HUES64 (cell line): ENCODE results near the gene IL1RAPL1.

Source experiments
- H3K27ac ChIP-seq: 2 replicates; pipeline ENCODE4 v1.7.0; 2013; ENCODE audit warnings: low read depth, low read length, inconsistent platforms
- H3K27me3 ChIP-seq: 2 replicates; pipeline ENCODE4 v1.6.1; 2013; ENCODE audit warnings: mild to moderate bottlenecking, low read length; ENCODE audit not compliant: insufficient read depth
- H3K36me3 ChIP-seq: 2 replicates; pipeline ENCODE4 v1.6.1; 2013; ENCODE audit warnings: mild to moderate bottlenecking, low read length; ENCODE audit not compliant: insufficient read depth
- H3K4me1 ChIP-seq: 2 replicates; pipeline ENCODE4 v1.6.1; 2013; ENCODE audit warnings: mild to moderate bottlenecking, low read length, moderate library complexity; ENCODE audit not compliant: insufficient read depth
- H3K4me3 ChIP-seq: 2 replicates; pipeline ENCODE4 v1.5.1; 2013; ENCODE audit warnings: mild to moderate bottlenecking, low read length, moderate library complexity
- H3K9ac ChIP-seq: 2 replicates; pipeline ENCODE4 v1.6.1; 2013; ENCODE audit warnings: mild to moderate bottlenecking, low read depth, low read length
- H3K9me3 ChIP-seq: 2 replicates; pipeline ENCODE4 v1.6.1; 2013; ENCODE audit warnings: low read depth, low read length; ENCODE audit not compliant: insufficient read depth
- WGBS: fragments of 150-250, 120-280 bp; methylation state at CpG from one replicate; pipeline ENCODE4 v1.1.7; 2013; ENCODE audit warnings: missing lambda C conversion rate; 5-methylcytosine and 5-hydroxymethylcytosine counted together

The IL1RAPL1 gene

GRCh38 chrX:29254515-29254914 is 667.3 kb downstream of the IL1RAPL1 start:
- WGBS: no CpG with 5 or more reads among the region's 1 CpG
- Histone ChIP-seq H3K4me1 (no peaks in the 10 kb centered on the region), H3K4me3 (no peak overlapping the region), H3K9ac (no peak overlapping the region), H3K9me3 (no peaks in the 10 kb centered on the region), H3K27ac (no peak overlapping the region), H3K36me3 (no peaks in the 10 kb centered on the region), H3K27me3 (no peaks in the 10 kb centered on the region)

GRCh38 chrX:29257521-29257920 is 670.3 kb downstream of the IL1RAPL1 start:
- Histone ChIP-seq H3K27ac (no peak overlapping the region), H3K4me1 (no peaks in the 10 kb centered on the region), H3K36me3 (no peaks in the 10 kb centered on the region), H3K9me3 (no peaks in the 10 kb centered on the region), H3K27me3 (no peaks in the 10 kb centered on the region), H3K4me3 (no peak overlapping the region), H3K9ac (no peak overlapping the region)
- WGBS: 100% methylated on average over 1 of the region's 3 CpGs

DNA sequence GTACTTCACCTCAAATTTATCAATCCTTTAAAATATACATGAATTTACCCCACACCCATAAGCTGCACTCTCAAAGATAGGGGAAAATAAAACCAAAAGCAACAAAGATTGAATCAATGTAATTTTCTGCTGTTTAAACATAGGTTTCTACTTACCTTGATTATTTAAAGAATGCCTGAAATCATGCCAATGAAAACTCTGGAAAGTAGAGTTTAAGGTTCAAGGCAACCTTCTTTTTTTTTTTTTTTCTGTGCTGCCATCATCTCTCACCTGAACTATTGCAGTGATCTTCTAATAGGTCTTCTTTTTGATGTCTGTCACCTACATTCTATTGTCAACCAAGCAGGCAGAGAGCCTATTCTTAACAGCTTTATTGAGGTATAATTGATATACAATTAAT is 682.1 kb downstream of the IL1RAPL1 start:
- Histone ChIP-seq H3K9ac (no peak overlapping the region), H3K4me1 (no peaks in the 10 kb centered on the region), H3K36me3 (no peaks in the 10 kb centered on the region), H3K9me3 (no peaks in the 10 kb centered on the region), H3K27ac (no peak overlapping the region), H3K4me3 (no peak overlapping the region), H3K27me3 (no peaks in the 10 kb centered on the region)

- no peaks in the 10 kb centered on the region for H3K36me3 ChIP-seq
- WGBS: 96% methylated on average over 3 of the region's 3 CpGs
- H3K9me3 ChIP-seq: no peaks in the 10 kb centered on the region
- no peaks in the 10 kb centered on the region for H3K27me3 ChIP-seq
- no peak overlapping the region for H3K27ac ChIP-seq
- no peaks in the 10 kb centered on the region for H3K4me1 ChIP-seq
- H3K4me3 ChIP-seq: no peak overlapping the region
- no peak overlapping the region for H3K9ac ChIP-seq
These were observed 687.3 kb downstream of the IL1RAPL1 start for GRCh38 chrX:29274517-29274916.

GRCh38 chrX:29275928-29276327 is 688.7 kb downstream of the IL1RAPL1 start:
- Histone ChIP-seq H3K27me3 (no peaks in the 10 kb centered on the region), H3K4me3 (no peak overlapping the region), H3K9me3 (no peaks in the 10 kb centered on the region), H3K27ac (no peak overlapping the region), H3K9ac (no peak overlapping the region), H3K36me3 (no peaks in the 10 kb centered on the region), H3K4me1 (no peaks in the 10 kb centered on the region)

GRCh38 chrX:29281078-29281742 is 694.0 kb downstream of the IL1RAPL1 start:
- WGBS: 91% methylated on average over 2 of the region's 2 CpGs
- Histone ChIP-seq H3K27me3 (no peaks in the 10 kb centered on the region), H3K4me3 (no peak overlapping the region), H3K4me1 (no peaks in the 10 kb centered on the region), H3K9ac (no peak overlapping the region), H3K27ac (no peak overlapping the region), H3K36me3 (no peaks in the 10 kb centered on the region), H3K9me3 (no peaks in the 10 kb centered on the region)

DNA sequence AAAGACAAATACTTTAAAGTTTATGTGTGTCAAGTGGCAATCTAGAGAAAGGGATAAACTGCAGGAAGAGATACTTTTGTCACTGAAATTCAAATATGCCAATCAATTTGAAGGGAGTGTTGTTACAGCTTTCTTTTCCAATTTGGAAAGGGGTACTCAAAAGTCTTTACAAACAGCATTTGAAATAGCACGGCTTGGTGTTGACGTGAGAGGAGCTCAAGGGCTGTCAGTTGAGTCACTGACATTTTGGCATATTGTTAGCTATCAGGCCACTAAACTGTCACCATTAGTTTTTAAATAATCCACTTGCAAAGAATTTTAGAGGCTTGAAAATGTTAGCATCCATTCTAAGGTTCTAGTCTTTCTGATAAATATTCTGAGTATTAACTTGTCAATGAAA is 698.4 kb downstream of the IL1RAPL1 start:
- no peak overlapping the region for H3K4me3 ChIP-seq
- H3K9me3 ChIP-seq: no peaks in the 10 kb centered on the region
- 83% methylated on average over 2 of the region's 2 CpGs for WGBS
- H3K36me3 ChIP-seq: no peaks in the 10 kb centered on the region
- H3K27ac ChIP-seq: no peak overlapping the region
- H3K27me3 ChIP-seq: no peaks in the 10 kb centered on the region
- H3K4me1 ChIP-seq: no peaks in the 10 kb centered on the region
- no peak overlapping the region for H3K9ac ChIP-seq

GRCh38 chrX:29295987-29296680 is 708.9 kb downstream of the IL1RAPL1 start:
- WGBS: 95% methylated on average over 1 of the region's 1 CpG
- peaks cover 8% of the 10 kb centered on the region for H3K4me1 ChIP-seq
- no peak overlapping the region for H3K4me3 ChIP-seq
- no peaks in the 10 kb centered on the region for H3K9me3 ChIP-seq
- no peaks in the 10 kb centered on the region for H3K27me3 ChIP-seq
- no peak overlapping the region; the same call in 1 of the 2 replicates for H3K27ac ChIP-seq
- H3K36me3 ChIP-seq: no peaks in the 10 kb centered on the region
- no peak overlapping the region for H3K9ac ChIP-seq

GRCh38 chrX:29297171-29297800 is 710.0 kb downstream of the IL1RAPL1 start:
- Histone ChIP-seq H3K36me3 (no peaks in the 10 kb centered on the region), H3K4me3 (no peak overlapping the region), H3K9ac (no peak overlapping the region), H3K27ac (peak overlapping the region; percentile 76; the same call in 1 of the 2 replicates), H3K9me3 (no peaks in the 10 kb centered on the region), H3K27me3 (no peaks in the 10 kb centered on the region), H3K4me1 (peaks cover 8% of the 10 kb centered on the region)
- 14% methylated on average over 2 of the region's 4 CpGs for WGBS

DNA sequence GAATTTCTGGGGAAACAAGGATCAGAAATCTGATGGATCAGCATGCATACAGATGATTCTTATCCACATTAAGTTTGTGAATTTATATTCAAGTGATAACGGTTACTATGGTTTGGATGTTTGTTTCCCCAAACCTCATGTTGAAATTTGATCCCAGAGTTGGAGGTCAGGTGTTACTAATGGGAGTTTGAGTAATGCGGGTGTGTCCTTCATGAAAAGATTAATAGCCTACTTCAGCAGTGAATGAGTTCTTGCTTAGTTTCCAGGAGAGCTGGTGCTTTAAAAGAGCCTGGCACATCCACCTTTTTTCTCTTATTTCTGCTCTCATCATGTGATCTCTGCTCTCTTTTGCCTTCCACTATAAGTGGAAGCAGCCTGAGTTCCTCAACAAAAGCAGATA is 712.4 kb downstream of the IL1RAPL1 start:
- Histone ChIP-seq H3K9me3 (no peaks in the 10 kb centered on the region), H3K27ac (no peak overlapping the region), H3K4me1 (peaks cover 8% of the 10 kb centered on the region), H3K9ac (no peak overlapping the region), H3K36me3 (no peaks in the 10 kb centered on the region), H3K4me3 (no peak overlapping the region), H3K27me3 (no peaks in the 10 kb centered on the region)
- 82% methylated on average over 2 of the region's 2 CpGs for WGBS

DNA sequence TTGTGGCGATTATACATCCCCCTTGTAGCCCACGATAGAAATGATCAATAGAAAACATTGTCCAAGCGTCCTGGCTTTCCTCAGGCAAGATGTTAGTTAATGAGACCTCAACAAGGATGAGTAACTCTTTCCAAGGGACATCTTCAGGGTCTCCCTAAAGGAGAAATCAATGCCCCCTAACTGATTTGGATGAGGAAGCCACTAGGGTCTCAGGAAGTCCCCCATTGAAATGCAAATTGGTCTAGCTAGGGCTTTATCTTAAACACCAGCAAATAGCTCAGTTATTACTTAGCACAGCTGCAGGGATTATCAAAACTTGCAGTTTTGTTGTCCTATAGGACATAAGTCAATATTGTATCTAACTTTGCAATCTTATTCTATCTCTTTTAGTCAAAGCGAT is 721.5 kb downstream of the IL1RAPL1 start:
- 13% methylated on average over 3 of the region's 4 CpGs for WGBS
- H3K4me1 ChIP-seq: peaks cover 20% of the 10 kb centered on the region

More for the DNA sequence above, 721.5 kb downstream of the IL1RAPL1 start:
- H3K36me3 ChIP-seq: no peaks in the 10 kb centered on the region
- no peak overlapping the region for H3K9ac ChIP-seq
- no peaks in the 10 kb centered on the region for H3K9me3 ChIP-seq
- peaks cover 3% of the 10 kb centered on the region; the same call in 1 of the 2 replicates for H3K27me3 ChIP-seq
- peak overlapping the region; percentile 4; the same call in 1 of the 2 replicates for H3K4me3 ChIP-seq
- H3K27ac ChIP-seq: peak overlapping the region; percentile 91
